Activated CD4-positive, alpha-beta T cell treated with anti-CD3 and anti-CD28 coated beads, Interleukin-2, amount 50 U/mL, for 1 hour (primary cell): ENCODE measurements around the gene SNX30.
A peak's percentile ranks its signal among the peaks of the same experiment; 100 is the strongest.

Experiments used
- DNase-seq: peaks from one replicate; pipeline ENCODE4 v3.0.0-alpha.2; 2020

SNX30 gene

GRCh38 chr9:112831281-112831851 is 80.8 kb downstream of the SNX30 start:
- DNase-seq = no peak

DNA sequence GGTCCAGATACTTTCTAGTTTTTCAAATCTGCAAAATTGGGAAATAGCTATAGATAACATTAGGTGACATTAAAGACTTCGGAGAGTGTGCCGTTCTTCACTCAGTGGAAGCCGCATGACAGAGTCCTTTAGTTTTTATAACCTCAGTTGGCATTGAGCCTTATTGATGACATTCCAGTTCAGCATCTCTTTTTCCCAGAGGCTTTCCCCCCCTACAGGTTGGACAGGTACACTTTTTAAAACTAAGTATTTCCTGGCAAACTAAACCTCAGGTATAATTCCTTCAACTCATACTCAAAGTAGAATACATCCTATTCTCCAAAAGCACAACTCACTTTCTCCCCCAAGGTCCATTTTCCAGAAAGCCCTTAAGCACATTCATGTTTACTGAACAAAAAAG is 81.4 kb downstream of the SNX30 start:
- DNase-seq = no peak

DNA sequence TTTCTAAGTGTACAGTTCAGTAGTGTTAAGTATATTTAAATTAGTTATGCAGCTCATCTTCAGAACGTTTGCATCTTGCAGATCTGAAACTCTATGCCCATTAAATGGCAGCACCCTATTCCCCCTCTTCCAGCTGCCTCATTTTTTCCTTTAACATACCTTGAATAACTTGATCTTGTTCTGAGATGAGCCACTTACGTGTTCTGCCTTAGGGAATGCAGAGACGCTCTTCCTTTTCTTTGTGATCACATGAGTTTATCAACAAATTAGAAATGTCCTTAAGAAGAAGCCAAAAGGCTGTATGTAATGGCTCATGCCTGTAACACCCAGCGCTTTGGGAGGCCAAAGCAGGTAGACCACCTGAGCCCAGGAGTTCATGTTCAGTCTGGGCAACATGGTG is 82.5 kb downstream of the SNX30 start:
- no peak for DNase-seq

DNA sequence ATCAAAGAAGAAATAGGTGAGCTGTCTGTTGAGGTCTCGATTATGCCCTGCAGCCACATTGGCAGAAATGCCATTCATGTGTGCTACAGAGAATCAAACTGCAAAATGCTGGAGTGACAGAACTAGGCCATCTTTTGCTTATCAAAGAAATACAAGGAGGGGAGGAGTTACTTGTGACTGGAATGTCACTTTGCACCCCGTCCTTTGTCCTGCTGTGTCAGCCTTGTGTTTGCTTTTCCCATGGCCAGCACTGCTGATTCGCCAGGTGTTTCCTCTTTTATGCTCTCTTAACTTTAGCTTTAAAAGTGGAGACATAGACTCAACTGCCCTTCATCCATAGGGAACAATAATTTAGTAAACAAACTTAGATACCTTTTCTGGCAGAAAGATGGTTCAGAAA is 85.8 kb downstream of the SNX30 start:
- no peak for DNase-seq

GRCh38 chr9:112838342-112838741 is 87.8 kb downstream of the SNX30 start:
- no peak for DNase-seq

DNA sequence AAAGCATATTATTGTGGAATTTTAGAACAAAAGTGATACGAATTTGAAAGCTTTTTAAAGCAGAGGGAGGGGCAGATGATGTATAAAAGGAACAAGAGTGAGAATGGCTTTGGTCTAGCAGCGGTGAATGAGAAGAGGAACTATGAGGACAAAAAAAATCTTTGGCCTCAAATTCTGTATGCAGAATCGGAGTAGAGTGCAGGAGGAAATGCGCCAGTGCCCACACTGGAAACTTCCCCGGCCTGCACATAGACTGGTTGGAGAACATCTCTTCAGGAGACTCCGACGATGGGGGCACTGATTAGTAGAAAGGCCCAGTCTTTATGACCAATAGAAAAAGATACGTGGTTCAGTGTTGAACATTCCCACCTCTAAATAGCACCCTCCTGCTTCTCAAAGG is 88.8 kb downstream of the SNX30 start:
- DNase-seq = no peak

GRCh38 chr9:112841261-112841660 is 90.7 kb downstream of the SNX30 start:
- DNase-seq = no peak

DNA sequence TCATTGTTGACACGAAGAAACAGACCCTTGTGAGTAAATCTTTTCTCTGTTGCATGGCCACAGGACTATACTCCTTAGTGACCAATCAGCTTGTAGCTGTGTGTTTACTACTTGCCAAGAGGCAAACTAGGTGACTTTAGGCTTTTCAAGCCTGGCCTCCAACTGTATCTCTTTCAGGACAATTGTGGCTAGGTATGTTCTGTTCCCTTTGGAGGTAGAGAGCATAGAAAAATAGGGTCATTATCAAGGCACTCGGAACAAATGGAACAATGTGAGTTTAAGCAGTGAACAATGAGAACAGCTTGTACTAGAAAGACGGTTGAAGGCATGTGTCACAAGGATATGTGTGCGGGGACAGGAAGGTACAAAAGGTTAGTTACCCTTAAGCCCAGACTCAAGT is 92.0 kb downstream of the SNX30 start:
- no peak for DNase-seq

- DNase-seq = peak; percentile 62
These were observed 94.4 kb downstream of the SNX30 start for GRCh38 chr9:112844771-112845542.

DNA sequence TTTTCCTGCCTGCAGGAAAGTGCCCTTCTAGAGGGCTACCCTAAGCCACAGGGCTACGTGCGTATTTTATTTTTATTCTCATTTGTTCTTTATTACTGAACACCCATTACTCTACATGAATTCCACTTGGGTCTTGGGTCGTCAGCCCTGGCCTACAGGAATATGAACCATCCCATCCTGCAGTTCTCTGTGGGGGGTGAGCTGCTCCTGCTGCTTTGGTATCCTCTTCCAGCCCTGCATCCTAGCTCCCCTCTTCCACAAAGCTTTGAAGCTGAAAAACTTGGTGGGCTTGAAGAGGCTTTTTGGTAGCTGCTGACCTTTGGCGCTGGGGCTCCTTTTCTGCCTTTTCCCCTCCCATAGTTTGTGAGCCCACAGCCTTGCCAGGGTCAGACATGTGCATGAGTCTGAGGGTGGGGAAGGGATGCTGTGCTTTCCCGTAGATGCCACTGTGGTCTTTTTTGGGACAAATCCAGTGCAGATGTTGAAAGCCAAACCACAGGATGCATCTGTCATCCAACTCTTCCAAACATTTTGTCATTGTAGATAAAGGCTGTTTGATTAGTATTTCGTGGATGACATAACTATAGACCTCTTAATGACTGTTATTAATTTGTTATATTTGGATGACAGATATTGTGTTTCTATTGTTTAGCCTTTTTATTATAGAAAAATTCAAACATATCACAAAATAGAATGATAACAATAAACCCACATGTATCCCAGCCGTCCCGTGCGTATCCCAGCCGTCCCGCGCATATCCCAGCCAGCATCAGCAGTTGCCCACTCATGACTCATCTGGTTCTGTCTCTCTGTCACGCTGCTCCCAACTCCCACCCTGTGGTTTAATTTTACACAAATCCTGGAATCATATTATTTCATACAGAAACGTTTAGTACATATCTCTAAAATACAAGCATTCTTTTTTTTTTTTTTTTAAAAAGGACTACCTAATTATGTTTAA is 96.2 kb downstream of the SNX30 start:
- DNase-seq = no peak

DNA sequence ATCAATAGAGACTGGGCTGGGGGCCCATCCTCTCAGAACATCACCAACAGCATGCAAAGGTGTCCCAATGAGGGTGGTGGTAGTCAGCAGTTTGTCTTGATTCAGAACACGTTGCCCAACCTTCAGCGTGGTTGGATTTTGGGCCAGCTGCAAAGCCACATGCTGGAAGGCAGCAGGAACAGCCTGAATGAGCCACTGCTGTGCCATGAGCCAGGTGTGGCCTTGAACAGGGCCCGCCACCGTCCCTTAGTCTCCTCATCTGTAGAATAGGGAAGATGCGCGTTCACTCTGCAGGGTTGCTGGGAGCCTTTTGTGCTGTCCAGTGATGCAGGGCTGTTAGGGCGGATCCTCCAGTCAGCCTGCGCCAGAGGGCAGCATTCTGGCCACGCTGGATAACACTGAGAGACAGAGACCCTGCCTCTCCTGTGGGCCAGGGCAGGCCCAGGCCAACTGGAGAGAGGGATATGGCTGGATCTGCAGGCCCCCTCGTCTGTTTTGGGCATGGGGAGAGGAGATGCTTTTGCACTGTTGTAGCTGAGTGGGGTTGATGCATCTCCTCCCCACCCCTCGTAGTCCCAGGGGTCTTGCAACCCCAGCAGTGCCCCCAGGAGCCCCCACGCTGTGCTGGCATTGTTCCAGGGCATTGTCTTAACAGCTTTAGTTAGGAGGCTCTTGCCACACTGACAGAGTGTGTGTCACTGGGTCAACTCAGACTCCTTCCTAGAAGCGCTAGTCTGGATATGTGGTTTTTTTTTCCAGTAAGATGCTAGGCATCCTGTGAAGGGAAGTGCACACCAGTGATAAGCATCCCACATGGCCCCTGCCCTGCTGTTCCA is 98.0 kb downstream of the SNX30 start:
- DNase-seq = no peak

DNA sequence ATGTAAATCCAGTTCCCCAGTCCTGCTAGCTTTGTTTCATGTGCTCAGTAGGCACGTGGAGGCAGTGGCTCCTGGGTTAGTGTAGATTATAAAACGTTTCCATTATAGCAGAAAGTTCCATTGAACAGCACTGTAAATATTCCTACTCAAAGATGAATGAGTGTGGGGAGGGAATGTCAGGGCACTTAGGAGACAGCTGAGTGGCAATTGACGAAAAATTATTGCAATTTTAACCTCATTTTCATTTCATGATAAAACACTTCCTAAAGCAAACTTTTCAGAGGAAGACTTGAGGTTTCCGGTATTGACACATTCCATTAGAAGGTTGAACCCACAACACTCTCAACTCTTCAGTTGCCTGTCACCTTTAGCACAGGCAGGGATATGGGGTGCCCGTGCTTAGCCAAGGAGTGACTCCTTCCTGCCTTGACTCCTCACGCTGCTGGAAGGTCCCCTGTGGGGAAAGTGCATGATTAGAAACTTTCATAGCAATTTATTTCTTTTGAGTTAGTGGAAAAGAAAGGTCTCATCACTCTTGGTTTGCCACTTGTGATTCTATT is 98.9 kb downstream of the SNX30 start:
- DNase-seq = no peak

GRCh38 chr9:112850840-112851239 is 100.3 kb downstream of the SNX30 start:
- DNase-seq = no peak

- DNase-seq = no peak
These were observed 102.4 kb downstream of the SNX30 start for GRCh38 chr9:112852741-112853504.

DNA sequence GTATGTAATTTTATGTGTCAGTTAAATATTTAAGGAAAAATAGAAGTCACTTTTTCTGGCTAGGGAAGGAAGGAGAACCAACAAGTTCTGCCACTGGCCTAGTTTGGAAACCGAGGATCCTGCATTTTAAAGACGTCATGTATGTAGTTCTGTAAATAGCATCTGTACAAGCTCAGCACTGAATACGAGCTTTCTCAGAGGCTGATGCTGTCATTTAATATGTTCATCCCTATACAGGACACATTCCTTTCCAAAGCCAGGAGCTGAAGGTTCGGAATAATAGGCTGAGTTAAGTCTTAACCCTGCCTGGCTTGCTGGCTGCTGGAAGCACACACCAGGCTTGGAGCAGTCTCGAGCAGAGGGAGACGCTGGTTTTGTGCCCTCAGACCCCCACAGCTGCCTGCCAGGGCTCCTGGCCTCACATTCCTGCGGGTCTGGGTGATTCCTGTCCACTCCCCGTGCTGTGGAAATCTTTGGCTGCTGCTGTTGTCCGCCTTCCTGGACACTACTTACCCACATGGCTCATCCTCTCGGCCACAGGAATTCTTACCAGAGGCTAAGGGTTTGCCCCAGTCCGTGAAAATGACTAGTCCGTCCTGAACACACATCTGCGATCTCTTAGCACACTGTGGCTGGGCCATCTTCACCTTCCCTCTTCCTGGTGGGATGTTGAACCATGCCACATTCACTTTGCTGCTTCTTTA is 103.5 kb downstream of the SNX30 start:
- DNase-seq = no peak

- no peak for DNase-seq
These were observed 104.1 kb downstream of the SNX30 start for GRCh38 chr9:112854657-112855056.

DNA sequence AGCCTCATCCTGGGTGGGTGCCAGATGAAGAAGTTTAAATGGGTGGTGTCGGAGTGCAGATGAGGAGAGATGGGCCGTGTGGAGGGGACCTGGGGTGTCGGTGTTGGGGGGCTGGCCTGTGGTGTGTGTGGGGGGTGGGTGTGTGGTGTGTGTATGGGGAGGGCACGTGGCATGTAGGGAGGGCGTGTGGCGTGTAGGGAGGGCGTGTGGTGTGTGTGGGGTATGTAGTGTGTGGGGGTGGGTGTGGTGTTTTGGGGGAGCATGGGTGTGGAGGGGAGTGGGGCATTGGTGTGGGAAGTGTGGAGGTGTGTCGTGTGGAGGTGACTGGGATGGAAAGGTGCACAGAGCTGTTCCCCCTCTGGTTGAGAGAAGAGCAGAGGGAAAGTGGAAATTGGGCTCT is 105.6 kb downstream of the SNX30 start:
- no peak for DNase-seq

DNA sequence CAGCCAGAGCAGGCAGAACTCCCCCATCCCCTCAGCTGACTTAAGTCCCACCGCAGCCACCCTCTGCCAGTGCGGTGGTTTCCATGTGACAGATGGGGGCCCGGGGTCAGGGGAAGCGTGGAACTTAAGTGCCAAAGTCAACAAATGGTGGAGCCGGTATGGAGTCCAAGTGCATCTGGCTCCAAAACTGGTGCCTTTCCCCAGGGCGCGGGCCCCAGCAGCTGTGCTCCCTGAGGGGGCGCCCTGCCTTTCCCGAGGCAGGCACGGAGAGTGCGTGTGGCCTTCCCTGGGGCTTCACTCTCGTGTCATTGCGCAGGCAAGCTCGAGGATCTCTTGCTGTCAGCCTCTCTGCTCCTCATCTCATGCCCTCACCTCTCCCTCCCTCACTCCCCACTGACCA is 106.3 kb downstream of the SNX30 start:
- DNase-seq = no peak

DNA sequence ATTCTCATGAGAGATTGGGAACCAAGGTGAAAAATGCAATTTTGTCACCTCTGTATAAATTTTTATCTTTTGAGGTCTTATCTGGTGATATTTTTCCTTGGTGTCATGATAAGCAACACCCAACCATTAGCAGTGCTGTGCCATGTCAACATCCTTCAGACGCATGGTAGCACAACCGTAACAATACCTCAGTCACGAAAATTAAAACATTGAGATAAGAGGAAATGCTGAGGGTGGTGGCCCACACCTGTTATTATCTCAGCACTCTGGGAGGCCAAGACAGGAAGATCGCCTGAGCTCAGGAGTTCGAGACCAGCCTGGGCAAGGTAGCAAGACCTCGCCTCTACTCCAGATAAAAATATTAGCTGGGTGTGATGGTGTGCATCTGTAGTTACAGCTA is 107.4 kb downstream of the SNX30 start:
- DNase-seq = no peak

DNA sequence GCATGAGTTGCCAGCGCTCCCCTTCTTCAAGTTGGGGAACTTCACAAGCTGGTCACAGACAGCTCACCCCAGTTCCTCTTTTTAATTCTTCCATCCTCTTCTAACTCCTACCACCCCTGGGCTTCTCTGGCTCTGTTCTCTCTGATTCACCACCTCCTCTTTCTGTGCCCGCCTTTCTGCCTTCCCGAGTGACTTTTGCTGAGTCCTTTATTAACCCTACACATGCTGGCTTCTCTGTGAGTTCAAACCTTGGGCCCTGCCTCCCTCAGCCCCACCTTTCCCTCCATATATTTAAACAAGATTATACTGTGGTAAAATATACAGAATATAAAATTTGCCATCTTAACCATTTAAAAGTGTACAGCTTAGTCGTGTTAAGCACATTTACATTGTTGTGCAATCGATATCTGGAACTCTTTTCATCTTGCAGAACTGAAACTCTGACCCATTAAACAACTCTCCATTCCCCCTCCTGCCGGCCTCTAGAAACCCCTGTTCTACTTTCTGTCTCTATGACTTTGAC is 108.1 kb downstream of the SNX30 start:
- no peak for DNase-seq

- no peak for DNase-seq
These were observed 109.9 kb downstream of the SNX30 start for GRCh38 chr9:112860451-112860850.
